GM12892 (cell line): Measurements from ENCODE around the gene WNK2.

ENCODE experiments used
- POLR2A ChIP-seq: IDR thresholded peaks from 2 replicates; pipeline ENCODE4 v1.6.1; 2011; ENCODE audit warnings: low read depth, low read length, control low read depth
- POLR2AphosphoS5 ChIP-seq: IDR thresholded peaks from 2 replicates; pipeline ENCODE4 v1.6.1; 2011; ENCODE audit warnings: low read depth, low read length, control low read depth

DNA sequence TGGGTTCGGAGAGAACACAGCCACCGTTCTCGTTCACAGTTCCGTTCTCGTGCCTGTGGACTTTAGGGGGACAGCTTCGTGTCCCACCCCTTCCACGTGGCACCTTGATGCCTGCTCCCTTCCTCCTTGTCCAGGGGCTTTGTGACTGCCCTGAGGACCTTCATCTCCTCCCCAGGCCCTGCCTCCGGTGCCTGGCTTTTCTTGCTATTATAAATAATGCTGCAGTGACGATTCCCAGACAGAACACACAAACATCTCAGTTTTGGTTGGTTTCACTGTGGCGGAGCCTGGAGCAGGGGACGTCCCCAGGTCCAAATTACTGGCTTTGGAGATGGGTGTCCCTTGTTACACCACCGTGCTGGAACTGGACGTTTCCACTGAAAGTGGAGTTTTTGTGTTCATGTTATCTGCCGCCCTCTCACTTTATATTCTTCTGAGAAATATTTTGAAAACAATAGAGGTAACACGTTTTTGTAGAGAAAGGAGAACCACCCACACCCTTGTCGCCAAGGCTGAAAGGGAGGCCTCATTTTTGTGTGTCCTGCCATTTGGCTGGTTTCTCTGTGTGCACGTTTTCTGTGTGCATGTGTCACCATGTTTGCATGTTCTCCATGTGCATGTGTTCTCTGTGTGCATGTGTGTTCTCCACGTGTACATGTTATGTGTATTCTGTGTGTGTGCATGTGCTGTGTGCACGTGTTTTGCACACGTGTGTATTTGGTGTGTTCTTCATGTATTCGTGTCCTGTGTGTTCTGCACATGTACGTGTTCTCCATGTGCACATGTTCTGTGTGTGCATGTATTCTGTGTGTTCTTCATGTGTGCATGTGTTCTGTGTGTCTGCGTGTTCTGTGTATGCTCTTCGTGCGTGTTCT is 24.2 kb downstream of the WNK2 start:
- TF ChIP-seq POLR2A (no peak), POLR2AphosphoS5 (no peak)
